HAP-1 (cell line): ENCODE data around the gene SLC12A9.

ENCODE experiments used
- DNase-seq, 2 experiments: peaks; one replicate each; pipeline ENCODE4 v3.0.0-alpha.2; 2016 to 2020; ENCODE audit warnings: low spot score in 2 of 2
- H3K27me3 ChIP-seq: fragments of 250-450 bp; sonication (Bioruptor Pico); 2 replicates; pipeline ENCODE4 v1.5.1; 2020; ENCODE audit warnings: low read depth, mild to moderate bottlenecking, moderate library complexity
- H3K36me3 ChIP-seq: fragments of 250-450 bp; sonication (Bioruptor Pico); replicated peaks from 2 replicates; pipeline ENCODE4 v1.5.1; 2020; ENCODE audit warnings: mild to moderate bottlenecking
- H3K4me1 ChIP-seq: fragments of 250-450 bp; sonication (Bioruptor Pico); 2 replicates; pipeline ENCODE4 v1.5.1; 2020; ENCODE audit warnings: mild to moderate bottlenecking
- H3K4me3 ChIP-seq: fragments of 250-450 bp; sonication (Bioruptor Pico); 2 replicates; pipeline ENCODE4 v1.5.1; 2020; ENCODE audit warnings: mild to moderate bottlenecking, moderate library complexity
- H3K9me3 ChIP-seq: fragments of 250-450 bp; sonication (Bioruptor Pico); 2 replicates; pipeline ENCODE4 v1.5.1; 2020; ENCODE audit warnings: mild to moderate bottlenecking, moderate library complexity
- in situ Hi-C: fragments of 300-500 bp; cut with MboI; formaldehyde crosslinking; loops from 3 replicates; pipeline ENCODE4 v1.14.3; 2020; ENCODE audit warnings: low sequenced_read_pairs, inconsistent platforms, mixed read lengths

SLC12A9 gene

GRCh38 chr7:100888291-100888987, 35.9 kb downstream of the SLC12A9 start:
- Histone ChIP-seq H3K36me3 (peaks cover 58% of the 10 kb centered on the region), H3K27me3 (no peaks in the 10 kb centered on the region), H3K4me1 (peaks cover 15% of the 10 kb centered on the region), H3K4me3 (peak overlapping the region; percentile 59), H3K9me3 (no peaks in the 10 kb centered on the region)
- no peak for DNase-seq
- in situ Hi-C loops: no loop called here

GRCh38 chr7:100888988-100889750, 36.7 kb downstream of the SLC12A9 start, which contains the start of gene UFSP1:
Gene UFSP1 (minus strand): TSS chr7:100889715. CDS start chr7:100889271, 444 bp downstream.
- H3K9me3 ChIP-seq: no peaks in the 10 kb centered on the region

GRCh38 chr7:100890653-100891567, 38.4 kb downstream of the SLC12A9 start:
- no peaks in the 10 kb centered on the region for H3K27me3 ChIP-seq
- in situ Hi-C loops: loop anchor here (5.0 to 10.0 kb wide), 2 partner anchors 171 to 404 kb away; no protein-coding TSS in a partner anchor
- H3K4me1 ChIP-seq: peaks cover 15% of the 10 kb centered on the region
- DNase-seq: no peak
- H3K36me3 ChIP-seq: peaks cover 34% of the 10 kb centered on the region
- H3K4me3 ChIP-seq: peak overlapping the region; percentile 59
- no peaks in the 10 kb centered on the region for H3K9me3 ChIP-seq

More at GRCh38 chr7:100888988-100889750, 36.7 kb downstream of the SLC12A9 start, which contains the start of gene UFSP1:
- Histone ChIP-seq H3K27me3 (no peaks in the 10 kb centered on the region), H3K4me1 (peaks cover 15% of the 10 kb centered on the region), H3K4me3 (peak within 1 kb of the TSS; percentile 59), H3K36me3 (peaks cover 51% of the 10 kb centered on the region)
- DNase-seq: no peak
- in situ Hi-C loops: no loop called here

GRCh38 chr7:100891568-100892247, 39.2 kb downstream of the SLC12A9 start:
- no peak overlapping the region for H3K4me3 ChIP-seq
- DNase-seq: no peak
- in situ Hi-C loops: loop anchor here (5.0 to 10.0 kb wide), 2 partner anchors 171 to 403 kb away; no protein-coding TSS in a partner anchor
- H3K36me3 ChIP-seq: peaks cover 26% of the 10 kb centered on the region
- H3K9me3 ChIP-seq: no peaks in the 10 kb centered on the region
- H3K27me3 ChIP-seq: peaks cover 4% of the 10 kb centered on the region; the same call in 1 of the 2 replicates
- H3K4me1 ChIP-seq: peaks cover 19% of the 10 kb centered on the region

GRCh38 chr7:100892364-100893317, 40.1 kb downstream of the SLC12A9 start:
- Histone ChIP-seq H3K36me3 (peaks cover 16% of the 10 kb centered on the region), H3K9me3 (no peaks in the 10 kb centered on the region), H3K4me1 (peaks cover 19% of the 10 kb centered on the region), H3K27me3 (peaks cover 4% of the 10 kb centered on the region; the same call in 1 of the 2 replicates), H3K4me3 (no peak overlapping the region)
- no peak for DNase-seq
- in situ Hi-C loops: loop anchor here (5.0 to 10.0 kb wide), 2 partner anchors 170 to 402 kb away; no protein-coding TSS in a partner anchor

- peaks cover 9% of the 10 kb centered on the region for H3K36me3 ChIP-seq
- peaks cover 4% of the 10 kb centered on the region; the same call in 1 of the 2 replicates for H3K27me3 ChIP-seq
- peaks cover 16% of the 10 kb centered on the region for H3K4me1 ChIP-seq
- no peak for DNase-seq
- in situ Hi-C loops: loop anchor here (5.0 to 10.0 kb wide), 2 partner anchors 169 to 401 kb away; no protein-coding TSS in a partner anchor
- no peaks in the 10 kb centered on the region for H3K9me3 ChIP-seq
- H3K4me3 ChIP-seq: no peak overlapping the region
Observed at GRCh38 chr7:100893318-100893895, 40.9 kb downstream of the SLC12A9 start.

GRCh38 chr7:100893910-100894721, 41.6 kb downstream of the SLC12A9 start:
- in situ Hi-C loops: loop anchor here (5.0 to 10.0 kb wide), 2 partner anchors 168 to 401 kb away; no protein-coding TSS in a partner anchor
- Histone ChIP-seq H3K9me3 (no peaks in the 10 kb centered on the region), H3K36me3 (peaks cover 2% of the 10 kb centered on the region), H3K4me3 (peak overlapping the region; percentile 50), H3K27me3 (peaks cover 4% of the 10 kb centered on the region; the same call in 1 of the 2 replicates), H3K4me1 (peaks cover 13% of the 10 kb centered on the region)
- no peak for DNase-seq

GRCh38 chr7:100894860-100895700, 42.6 kb downstream of the SLC12A9 start:
- in situ Hi-C loops: loop anchor here (5.0 to 10.0 kb wide), 2 partner anchors 167 to 400 kb away; no protein-coding TSS in a partner anchor
- peak; percentile 27 to 86 for DNase-seq
- peaks cover 4% of the 10 kb centered on the region; the same call in 1 of the 2 replicates for H3K27me3 ChIP-seq
- H3K4me1 ChIP-seq: peaks cover 10% of the 10 kb centered on the region
- no peaks in the 10 kb centered on the region for H3K9me3 ChIP-seq
- no peaks in the 10 kb centered on the region for H3K36me3 ChIP-seq
- peak overlapping the region; percentile 50 for H3K4me3 ChIP-seq

GRCh38 chr7:100895701-100895955, 43.1 kb downstream of the SLC12A9 start, which contains the start of gene ACHE:
Gene ACHE (minus strand): TSS chr7:100895888. CDS start chr7:100894232, 1,656 bp downstream.
- Histone ChIP-seq H3K27me3 (peaks cover 4% of the 10 kb centered on the region; the same call in 1 of the 2 replicates), H3K36me3 (no peaks in the 10 kb centered on the region), H3K9me3 (no peaks in the 10 kb centered on the region), H3K4me1 (peaks cover 5% of the 10 kb centered on the region), H3K4me3 (peak within 1 kb of the TSS; percentile 50)
- in situ Hi-C loops: loop anchor here (10.0 kb wide), 1 partner anchor 399 kb away; no protein-coding TSS in a partner anchor
- DNase-seq: peak in 1 of 2 experiments; percentile 47
